PC-3 (cell line): ENCODE measurements around the gene PIAS4. TPM values are rescaled to one million over a fixed set of nuclear protein-coding genes. Genes with fewer than 3 reads are reported as not detected.

Experiments
- ATAC-seq: fragments of 200-7000 bp; cut with Tn5 transposase; 2 replicates; pipeline ENCODE4 v1.9.1; 2020; ENCODE audit warnings: mild to moderate bottlenecking, moderate library complexity
- BruUV-seq: library from RNA; stranded (reverse); fragments of 400-500 nt; replicated peaks from 2 replicates; lab custom pipeline; 2021; lab: Mats Ljungman, UMichigan
- CTCF ChIA-PET: fragments of 300-600 bp; sonication (Branson Sonifier 250); formaldehyde crosslinking; loops from one replicate; lab custom pipeline; 2022; ENCODE audit warnings: antibody characterized with exemption; lab: Charles Lee
- POLR2A ChIA-PET: fragments of 300-600 bp; sonication (Branson Sonifier 250); formaldehyde crosslinking; loops from one replicate; lab custom pipeline; 2022; ENCODE audit warnings: antibody characterized with exemption; ENCODE audit not compliant: unreplicated experiment; lab: Charles Lee
- DNase-seq: peaks from one replicate; pipeline ENCODE4 v3.0.0-alpha.2; 2015
- H2AFZ ChIP-seq: fragments of 300-600 bp; sonication (generic); 2 replicates; pipeline ENCODE4 v1.6.0; 2016; ENCODE audit warnings: antibody characterized with exemption, low read length
- H3F3A ChIP-seq: fragments of 300-600 bp; sonication (generic); one replicate; pipeline ENCODE4 v1.6.0; 2017; ENCODE audit warnings: antibody characterized with exemption, low read length, control low read depth, mild to moderate bottlenecking; ENCODE audit not compliant: unreplicated experiment
- H3K27ac ChIP-seq: fragments of 300-600 bp; sonication (generic); 2 replicates; pipeline ENCODE4 v1.5.1; 2016; ENCODE audit warnings: mild to moderate bottlenecking, low read length
- H3K27me3 ChIP-seq: fragments of 300-600 bp; sonication (generic); 2 replicates; pipeline ENCODE4 v1.6.1; 2016; ENCODE audit warnings: low read length, mixed read lengths
- H3K36me3 ChIP-seq: fragments of 300-600 bp; sonication (generic); 2 replicates; pipeline ENCODE4 v1.6.1; 2016; ENCODE audit warnings: low read depth, mixed run types, low read length, mixed read lengths
- H3K4me1 ChIP-seq: fragments of 300-600 bp; sonication (generic); 2 replicates; pipeline ENCODE4 v1.5.1; 2016; ENCODE audit warnings: low read length; ENCODE audit not compliant: insufficient read depth
- H3K4me2 ChIP-seq: fragments of 300-600 bp; sonication (generic); 2 replicates; pipeline ENCODE4 v1.6.0; 2016; ENCODE audit warnings: low read length
- H3K4me3 ChIP-seq: fragments of 300-600 bp; sonication (generic); 2 replicates; pipeline ENCODE4 v1.5.1; 2016; ENCODE audit warnings: mild to moderate bottlenecking, low read length, mixed read lengths
- H3K79me2 ChIP-seq: fragments of 300-600 bp; sonication (generic); 2 replicates; pipeline ENCODE4 v1.6.1; 2017; ENCODE audit warnings: low read length, mixed read lengths
- H3K9ac ChIP-seq: fragments of 300-600 bp; sonication (generic); 2 replicates; pipeline ENCODE4 v1.6.0; 2016; ENCODE audit warnings: mild to moderate bottlenecking, low read length
- H3K9me2 ChIP-seq: fragments of 300-600 bp; sonication (generic); replicated peaks from 2 replicates; pipeline ENCODE4 v1.6.1; 2016; ENCODE audit warnings: mixed run types, low read length, mixed read lengths
- H3K9me3 ChIP-seq: fragments of 300-600 bp; sonication (generic); 2 replicates; pipeline ENCODE4 v1.6.1; 2016; ENCODE audit warnings: low read length, mixed read lengths
- H4K20me1 ChIP-seq: fragments of 300-600 bp; sonication (generic); 2 replicates; pipeline ENCODE4 v1.6.1; 2016; ENCODE audit warnings: low read length, mixed read lengths
- CTCF ChIP-seq: fragments of 300-600 bp; sonication (generic); conservative IDR thresholded peaks from 2 replicates; pipeline ENCODE4 v1.5.1; 2017; ENCODE audit warnings: antibody characterized with exemption, low read depth, mild to moderate bottlenecking, low read length
- EZH2 ChIP-seq: fragments of 300-600 bp; sonication (generic); IDR thresholded peaks from one replicate; pipeline ENCODE4 v1.6.1; 2017; ENCODE audit warnings: antibody characterized with exemption, mild to moderate bottlenecking, low read length; ENCODE audit not compliant: unreplicated experiment
- EZH2phosphoT487 ChIP-seq: fragments of 300-600 bp; sonication (generic); IDR thresholded peaks from 2 replicates; pipeline ENCODE4 v1.6.1; 2018; ENCODE audit warnings: mild to moderate bottlenecking, antibody characterized with exemption, low read length, borderline replicate concordance
- intact Hi-C: fragments of 100-400 bp; cut with micrococcal nuclease; formaldehyde crosslinking; loops from 2 replicates; pipeline ENCODE4 v1.9.0; 2023
- total RNA-seq: library from RNA; depleted of rRNA; stranded (reverse); fragments of >200 nt; gene quantifications from 2 replicates; pipeline ENCODE4 v1.2.3, GENCODE V29; 2014

The PIAS4 gene
- total RNA-seq, 1 experiment from 2014 or later = 21.0 TPM

GRCh38 chr19:4049432-4049831 is 41.9 kb downstream of the PIAS4 start:
- Histone ChIP-seq H3K36me3 (peaks cover 9% of the 10 kb centered on the region), H3K9me2 (no peaks in the 10 kb centered on the region), H3K27me3 (no peaks in the 10 kb centered on the region), H3K4me2 (no peak overlapping the region), H3K9ac (no peak overlapping the region), H3K4me1 (peaks cover 25% of the 10 kb centered on the region), H3K79me2 (peaks cover 64% of the 10 kb centered on the region), H2AFZ (no peak overlapping the region), H4K20me1 (peaks cover 5% of the 10 kb centered on the region; the same call in 1 of the 2 replicates), H3K27ac (no peak overlapping the region), H3K4me3 (no peak overlapping the region), H3K9me3 (no peaks in the 10 kb centered on the region), H3F3A (no peaks in the 10 kb centered on the region)
- ChIA-PET CTCF (no interaction called here), POLR2A (no interaction called here)
- no TSS peak for BruUV-seq
- intact Hi-C loops = no loop called here
- TF ChIP-seq EZH2phosphoT487 (no peak), CTCF (no peak), EZH2 (no peak)
- DNase-seq = no peak
- ATAC-seq = no peak

DNA sequence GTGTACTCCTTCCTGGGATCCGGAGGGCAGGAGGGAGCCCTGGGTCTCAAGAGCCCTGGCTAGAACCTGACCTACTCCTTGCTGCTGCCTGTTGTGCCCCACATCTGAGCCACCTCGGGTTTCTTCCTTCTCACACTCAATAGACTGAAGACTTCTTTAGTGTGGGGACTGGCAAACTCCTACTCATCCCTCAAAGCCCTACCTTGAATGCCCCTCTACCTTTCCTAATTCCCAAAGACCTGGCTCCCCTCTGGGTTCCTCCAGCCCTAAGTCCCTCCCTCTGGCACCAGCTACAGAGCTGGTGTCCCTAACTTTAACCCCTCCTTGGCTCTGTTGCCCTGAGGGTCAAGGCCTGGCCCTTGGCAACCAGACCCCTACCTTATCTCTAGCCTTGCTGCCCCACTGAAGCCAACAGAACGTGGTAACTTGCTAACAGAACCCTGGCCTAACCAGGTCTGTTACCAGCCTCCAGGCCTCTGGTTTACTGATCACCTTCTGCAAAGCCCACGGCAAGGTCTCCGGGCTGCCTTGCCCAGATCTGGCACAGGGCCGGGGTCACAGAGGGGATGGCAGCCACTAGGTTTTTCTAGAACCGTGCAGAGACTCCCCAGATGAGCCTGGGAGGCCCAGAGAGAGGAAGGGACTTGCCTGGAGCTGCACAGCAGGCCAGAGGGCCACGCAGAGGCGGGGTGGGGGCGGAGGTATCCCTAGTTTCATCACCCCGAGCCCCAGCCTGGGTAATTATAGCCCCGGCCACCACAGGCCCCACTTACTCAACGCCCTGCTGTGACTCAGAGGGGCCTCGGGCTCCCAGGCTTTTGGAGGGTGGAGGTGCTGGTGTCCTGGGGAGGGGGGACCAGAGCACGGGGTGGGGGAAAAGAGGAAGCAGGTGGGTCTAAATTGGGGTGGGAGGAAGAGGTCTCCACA is 43.9 kb downstream of the PIAS4 start:
- Histone ChIP-seq H3K36me3 (peaks cover 9% of the 10 kb centered on the region), H3K4me1 (peaks cover 25% of the 10 kb centered on the region), H3K27ac (peak overlapping the region; percentile 99), H3F3A (no peaks in the 10 kb centered on the region), H3K27me3 (no peaks in the 10 kb centered on the region), H3K9me2 (no peaks in the 10 kb centered on the region), H3K9me3 (no peaks in the 10 kb centered on the region), H4K20me1 (peaks cover 5% of the 10 kb centered on the region; the same call in 1 of the 2 replicates), H3K79me2 (peaks cover 75% of the 10 kb centered on the region), H3K4me3 (peak overlapping the region; percentile 50), H3K9ac (peak overlapping the region; percentile 93), H2AFZ (no peak overlapping the region), H3K4me2 (peak overlapping the region; percentile 80)
- ChIA-PET CTCF (no interaction called here), POLR2A (no interaction called here)
- BruUV-seq = no TSS peak
- ATAC-seq = peak; percentile 47
- intact Hi-C loops = no loop called here
- TF ChIP-seq CTCF = no peak
- TF ChIP-seq EZH2phosphoT487 = no peak
- TF ChIP-seq EZH2 = no peak
- peak; percentile 63 for DNase-seq
